HG03354 (cell line): ENCODE data around the gene FAM20B.

Experiments
- ATAC-seq: cut with Tn5 transposase; IDR thresholded peaks from one replicate; pipeline ENCODE4 v1.9.1; 2021; ENCODE audit warnings: mild to moderate bottlenecking; ENCODE audit not compliant: unreplicated experiment, poor library complexity, severe bottlenecking

Gene FAM20B

GRCh38 chr1:179089827-179090482 lies 64.3 kb downstream of the FAM20B start:
- no peak for ATAC-seq

GRCh38 chr1:179090522-179090921 lies 64.8 kb downstream of the FAM20B start:
- no peak for ATAC-seq

DNA sequence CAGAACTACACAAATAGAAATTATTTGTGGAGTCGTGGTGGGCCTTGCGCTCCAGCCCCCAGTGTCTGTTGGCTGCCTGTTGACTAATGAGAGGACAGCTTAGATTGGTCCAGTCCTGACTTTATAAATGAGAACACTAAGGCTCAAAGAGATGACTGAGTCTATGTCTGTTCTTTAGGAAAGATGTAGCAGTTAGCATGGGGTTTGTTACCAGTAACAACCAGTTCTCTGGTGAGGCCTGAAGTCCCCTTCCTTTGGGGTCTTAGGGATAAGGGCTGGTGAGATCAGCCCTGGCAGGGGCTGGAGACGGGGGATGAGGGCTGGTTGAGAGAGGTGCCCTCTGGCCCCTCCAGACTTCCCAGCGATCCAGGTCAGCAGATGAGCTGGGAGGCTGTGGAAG lies 65.2 kb downstream of the FAM20B start:
- ATAC-seq, result no peak

DNA sequence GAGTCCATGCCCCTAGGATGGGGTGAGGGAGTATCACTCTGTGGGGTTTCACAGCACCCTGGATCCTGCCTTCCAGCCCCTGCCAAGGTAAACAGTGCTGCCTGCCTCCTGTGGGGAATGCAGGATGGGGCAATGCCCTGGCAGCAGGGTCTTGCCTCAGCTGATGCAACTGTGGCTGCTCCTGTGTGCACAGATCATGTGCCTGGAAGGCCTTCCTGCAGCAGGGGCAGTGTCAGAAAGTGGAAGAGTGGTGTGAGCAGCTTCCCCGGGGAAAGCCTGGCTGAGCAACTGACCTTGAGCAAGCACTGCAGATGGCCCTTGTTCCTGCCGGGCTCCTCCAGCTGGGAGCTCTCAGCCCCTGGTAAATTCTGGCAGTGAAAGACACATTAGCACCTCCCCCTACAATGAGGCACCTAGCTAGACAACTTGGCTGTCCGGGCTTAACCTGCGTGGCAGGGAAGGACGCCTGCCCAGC lies 66.0 kb downstream of the FAM20B start:
- no peak for ATAC-seq

- ATAC-seq, result no peak
Observed at GRCh38 chr1:179092896-179093461, 67.3 kb downstream of the FAM20B start.

DNA sequence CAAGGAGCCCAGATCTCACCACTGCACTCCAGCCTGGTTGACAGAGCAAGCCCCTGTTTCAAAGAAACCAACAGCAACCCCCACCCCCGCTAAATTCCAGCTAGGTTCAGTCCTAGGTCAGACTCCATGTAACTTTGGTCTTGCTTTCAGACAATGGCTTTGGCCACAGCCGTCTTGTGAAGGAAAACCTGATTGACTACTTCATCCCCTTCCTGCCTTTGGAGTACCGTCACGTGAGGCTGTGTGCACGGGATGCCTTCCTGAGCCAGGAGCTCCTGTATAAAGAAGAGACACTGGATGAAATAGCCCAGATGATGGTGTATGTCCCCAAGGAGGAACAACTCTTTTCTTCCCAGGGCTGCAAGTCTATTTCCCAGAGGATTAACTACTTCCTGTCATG lies 69.1 kb downstream of the FAM20B start:
- no peak for ATAC-seq

GRCh38 chr1:179095377-179095776 lies 69.7 kb downstream of the FAM20B start:
- ATAC-seq, result no peak

DNA sequence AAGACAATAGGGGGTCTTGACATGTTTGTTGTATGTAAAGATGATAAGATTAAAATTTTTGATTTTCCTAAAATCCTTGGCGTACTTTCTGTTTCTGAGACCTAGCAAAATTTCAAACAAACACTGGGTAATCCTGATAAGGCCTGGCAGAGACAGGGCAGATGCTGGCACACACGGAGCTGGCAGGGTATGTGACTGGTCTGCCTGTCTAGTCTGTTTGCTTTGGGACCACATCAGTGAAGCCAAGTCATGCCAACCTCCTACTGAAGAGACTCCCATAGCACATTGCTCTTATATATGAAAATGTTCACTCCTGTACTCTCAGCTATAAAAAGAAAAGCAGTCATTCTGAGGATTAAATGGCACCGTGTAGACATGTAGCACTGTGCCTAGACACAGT lies 70.2 kb downstream of the FAM20B start:
- no peak for ATAC-seq

GRCh38 chr1:179099891-179100290 lies 74.2 kb downstream of the FAM20B start:
- ATAC-seq, result no peak

DNA sequence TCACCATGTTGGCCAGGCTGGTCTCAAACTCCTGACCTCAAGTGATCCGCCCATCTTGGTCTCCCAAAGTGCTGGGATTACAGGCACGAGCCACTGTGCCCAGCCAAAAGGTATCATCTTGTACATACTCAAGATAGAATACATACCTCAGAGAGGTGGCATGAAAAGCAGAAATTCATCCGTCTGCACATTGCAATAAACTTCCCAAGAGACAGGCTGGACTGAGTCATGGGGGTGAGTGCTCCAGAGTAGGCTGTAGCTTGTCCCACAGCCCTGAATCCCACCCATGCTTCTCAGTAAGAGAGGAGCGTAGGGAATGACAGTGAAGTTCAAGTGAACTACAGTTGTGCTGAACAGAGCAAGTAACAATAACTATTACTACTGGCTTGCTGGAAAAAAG lies 75.9 kb downstream of the FAM20B start:
- ATAC-seq, result no peak

DNA sequence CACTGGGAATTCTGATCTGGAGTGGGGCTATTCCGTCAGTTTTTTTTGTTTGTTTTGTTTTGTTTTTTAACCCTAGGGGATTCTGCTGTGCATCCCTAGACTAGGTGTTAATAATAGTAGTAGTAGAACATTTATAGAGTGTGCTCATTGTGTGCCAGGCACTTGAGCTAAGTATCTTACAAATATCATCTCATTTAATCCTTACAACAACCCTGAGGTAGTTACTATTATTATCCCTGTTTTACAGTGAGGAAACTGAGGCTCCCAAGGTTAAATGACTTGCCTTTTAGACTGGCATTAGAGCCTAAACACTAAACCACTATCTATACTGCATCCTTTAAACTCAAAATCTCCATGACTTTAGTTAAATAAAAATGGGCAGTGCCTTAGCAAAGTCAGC lies 78.3 kb downstream of the FAM20B start:
- ATAC-seq, result no peak

GRCh38 chr1:179104611-179105250 lies 79.0 kb downstream of the FAM20B start:
- no peak for ATAC-seq

DNA sequence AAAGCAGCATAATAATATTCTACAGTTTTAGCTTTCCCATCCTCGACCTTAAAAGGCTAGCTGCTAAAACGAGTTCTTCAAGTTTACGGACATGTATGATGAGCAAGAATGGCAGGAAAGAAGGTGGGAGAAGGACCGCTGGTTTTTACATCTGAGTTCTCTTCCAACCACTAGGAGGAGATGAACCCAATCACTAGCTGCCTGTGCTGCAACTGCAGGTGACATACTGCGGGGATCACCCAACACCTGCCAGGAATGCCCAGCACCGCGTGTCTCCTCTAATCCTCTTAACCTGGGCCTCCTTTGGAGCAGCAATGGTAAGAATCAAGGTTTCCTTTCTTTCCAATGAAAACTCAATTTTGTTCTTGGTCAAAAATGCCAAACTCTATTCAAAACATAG lies 79.7 kb downstream of the FAM20B start:
- ATAC-seq, result no peak

GRCh38 chr1:179107706-179108629 lies 82.3 kb downstream of the FAM20B start:
- ATAC-seq, result no peak

DNA sequence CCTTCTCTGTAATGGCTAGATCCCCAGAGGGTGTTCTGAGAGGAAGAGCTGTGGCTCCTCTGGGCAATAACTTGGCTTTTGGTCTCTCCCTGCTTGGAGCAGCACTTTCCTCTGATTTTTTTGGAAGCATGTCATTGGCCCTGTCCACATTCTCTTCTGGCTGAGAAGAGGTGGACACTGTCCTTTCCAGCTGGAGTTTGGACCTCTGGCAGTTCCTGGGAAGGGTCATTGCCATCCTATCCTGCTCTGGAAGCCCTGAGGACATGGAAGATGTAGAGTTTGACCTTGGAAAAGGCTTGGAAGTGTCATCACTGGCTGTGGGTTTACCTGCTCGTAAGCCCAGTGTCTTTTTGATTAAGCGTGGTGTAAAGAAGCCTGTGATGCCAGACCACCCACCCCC lies 83.0 kb downstream of the FAM20B start:
- ATAC-seq, result no peak

GRCh38 chr1:179115181-179115580 lies 89.5 kb downstream of the FAM20B start:
- no peak for ATAC-seq

DNA sequence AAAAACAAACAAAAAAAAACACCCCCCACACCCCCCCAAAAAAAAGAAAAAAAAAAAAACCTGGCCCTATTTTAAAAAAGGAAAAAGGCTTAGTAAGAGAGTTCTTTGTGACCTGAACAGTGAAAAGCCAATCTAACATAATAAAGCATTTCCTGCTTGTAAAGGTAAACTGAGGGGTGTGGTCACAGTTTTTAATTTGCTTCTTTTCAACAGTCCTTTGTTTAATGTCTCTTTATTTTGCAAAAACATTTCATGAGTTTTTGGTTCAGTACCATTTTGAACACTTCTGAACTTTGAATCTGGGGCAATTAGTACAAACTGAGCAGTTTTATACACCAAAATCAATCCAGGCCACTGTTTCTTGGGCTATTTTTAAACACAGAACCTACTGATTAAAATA lies 93.8 kb downstream of the FAM20B start:
- no peak for ATAC-seq

- no peak for ATAC-seq
Observed at GRCh38 chr1:179120736-179121135, 95.0 kb downstream of the FAM20B start.

- ATAC-seq, result no peak
Observed at GRCh38 chr1:179121159-179121938, 95.7 kb downstream of the FAM20B start.

- ATAC-seq, result no peak
Observed at GRCh38 chr1:179124873-179125272, 99.2 kb downstream of the FAM20B start.
